Neuronal stem cell (in vitro differentiated cells): ENCODE data around the gene ANXA6. TPM values are rescaled to one million over a fixed set of nuclear protein-coding genes. Genes with fewer than 3 reads are reported as not detected.

Source experiments
- DNase-seq: peaks from one replicate; pipeline ENCODE4 v3.0.0-alpha.2; 2013; ENCODE audit warnings: low spot score
- H2AFZ ChIP-seq: one replicate; pipeline ENCODE4 v1.6.1; 2013; ENCODE audit warnings: mild to moderate bottlenecking, low read length, inconsistent platforms
- H2AK5ac ChIP-seq: 2 replicates; pipeline ENCODE4 v1.6.1; 2013; ENCODE audit warnings: low read depth, mild to moderate bottlenecking, inconsistent platforms, low read length, moderate library complexity, mixed read lengths
- H2BK120ac ChIP-seq: 2 replicates; pipeline ENCODE4 v1.6.1; 2013; ENCODE audit warnings: low read depth, mild to moderate bottlenecking, inconsistent platforms, low read length, moderate library complexity, mixed read lengths
- H2BK12ac ChIP-seq: one replicate; pipeline ENCODE4 v1.6.1; 2013; ENCODE audit warnings: low read length, inconsistent platforms
- H2BK15ac ChIP-seq: 2 replicates; pipeline ENCODE4 v1.6.1; 2013; ENCODE audit warnings: mild to moderate bottlenecking, low read length, inconsistent platforms, mixed read lengths
- H2BK5ac ChIP-seq: one replicate; pipeline ENCODE4 v1.6.1; 2013; ENCODE audit warnings: inconsistent platforms, mild to moderate bottlenecking, low read length, moderate library complexity
- H3K14ac ChIP-seq: one replicate; pipeline ENCODE4 v1.6.1; 2013; ENCODE audit warnings: low read length, inconsistent platforms
- H3K18ac ChIP-seq: 2 replicates; pipeline ENCODE4 v1.6.1; 2013; ENCODE audit warnings: low read length, inconsistent platforms
- H3K23ac ChIP-seq: 2 replicates; pipeline ENCODE4 v1.6.1; 2013; ENCODE audit warnings: low read depth, mild to moderate bottlenecking, mixed read lengths, low read length, inconsistent platforms; ENCODE audit not compliant: poor library complexity
- H3K27ac ChIP-seq: replicated peaks from 3 replicates; pipeline ENCODE4 v1.5.1; 2013; ENCODE audit warnings: low read length, inconsistent platforms
- H3K27me3 ChIP-seq, 3 experiments: 2 replicates each; pipeline ENCODE4 v1.6.1; 2013; ENCODE audit warnings: low read length in 3 of 3, mild to moderate bottlenecking in 2 of 3, inconsistent platforms in 1 of 3, low read depth in 1 of 3, mixed read lengths in 1 of 3, moderate library complexity in 1 of 3; ENCODE audit not compliant: control insufficient read depth in 3 of 3, insufficient read depth in 3 of 3
- H3K36me3 ChIP-seq, 2 donors: replicated peaks in 1 of 2; 2 replicates each; pipeline ENCODE4 v1.6.1; 2013; ENCODE audit warnings: low read length in 2 of 2; ENCODE audit not compliant: control insufficient read depth in 2 of 2, insufficient read depth in 2 of 2
- H3K4ac ChIP-seq: 2 replicates; pipeline ENCODE4 v1.6.1; 2013; ENCODE audit warnings: inconsistent platforms, mild to moderate bottlenecking, low read length, moderate library complexity
- H3K4me1 ChIP-seq, 2 donors: 1 replicate in 1 of 2; 2 replicates in 1 of 2; pipeline ENCODE4 v1.6.1; 2013; ENCODE audit warnings: low read length in 2 of 2, low read depth in 1 of 2; ENCODE audit not compliant: control insufficient read depth in 2 of 2, insufficient read depth in 1 of 2
- H3K4me2 ChIP-seq: one replicate; pipeline ENCODE4 v1.6.1; 2013; ENCODE audit warnings: mild to moderate bottlenecking, low read length, inconsistent platforms; ENCODE audit not compliant: insufficient read depth, poor library complexity, severe bottlenecking
- H3K4me3 ChIP-seq, 2 donors: 2 replicates each; pipeline ENCODE4 v1.5.1; 2013; ENCODE audit warnings: low read length in 2 of 2, mild to moderate bottlenecking in 2 of 2, inconsistent platforms in 1 of 2, moderate library complexity in 1 of 2
- H3K79me1 ChIP-seq: one replicate; pipeline ENCODE4 v1.6.1; 2013; ENCODE audit warnings: low read depth, mild to moderate bottlenecking, inconsistent platforms, low read length, moderate library complexity
- H3K9ac ChIP-seq: one replicate; pipeline ENCODE4 v1.6.1; 2013; ENCODE audit warnings: mild to moderate bottlenecking, low read depth, low read length, inconsistent platforms; ENCODE audit not compliant: poor library complexity
- H3K9me3 ChIP-seq, 2 donors: replicated peaks in 1 of 2; 2 replicates each; pipeline versions ENCODE3 to v1.6.1; 2013; ENCODE audit warnings: low read length in 2 of 2, mild to moderate bottlenecking in 2 of 2, inconsistent platforms in 1 of 2, low read depth in 1 of 2, mixed read lengths in 1 of 2, moderate library complexity in 1 of 2; ENCODE audit not compliant: control insufficient read depth in 2 of 2, insufficient read depth in 1 of 2
- H4K8ac ChIP-seq: one replicate; pipeline ENCODE4 v1.6.1; 2013; ENCODE audit warnings: low read depth, mild to moderate bottlenecking, inconsistent platforms, low read length, moderate library complexity
- H4K91ac ChIP-seq: one replicate; pipeline ENCODE4 v1.6.1; 2013; ENCODE audit warnings: low read length, low read depth, mild to moderate bottlenecking, inconsistent platforms; ENCODE audit not compliant: poor library complexity
- WGBS, 2 donors: extraction: QIAGEN DNeasy Blood & Tissue Kit; methylation state at CpG; one replicate each; pipeline ENCODE4 v1.1.7; 2013; ENCODE audit warnings: missing lambda C conversion rate in 2 of 2, mixed read lengths in 1 of 2; ENCODE audit not compliant: insufficient read length in 2 of 2, insufficient replicate concordance in 1 of 2; ENCODE audit errors: extremely low coverage in 2 of 2; 5-methylcytosine and 5-hydroxymethylcytosine counted together
- polyA plus RNA-seq, 2 experiments: library from polyadenylated mRNA; stranded (reverse); fragments of 200-250 nt; gene quantifications; one replicate each; pipeline ENCODE4 v1.2.3, GENCODE V29; 2013

ANXA6 gene
- 47.1 TPM for polyA plus RNA-seq (2013, experiment 1 of 2)
- 45.5 TPM for polyA plus RNA-seq (2013, experiment 2 of 2)

DNA sequence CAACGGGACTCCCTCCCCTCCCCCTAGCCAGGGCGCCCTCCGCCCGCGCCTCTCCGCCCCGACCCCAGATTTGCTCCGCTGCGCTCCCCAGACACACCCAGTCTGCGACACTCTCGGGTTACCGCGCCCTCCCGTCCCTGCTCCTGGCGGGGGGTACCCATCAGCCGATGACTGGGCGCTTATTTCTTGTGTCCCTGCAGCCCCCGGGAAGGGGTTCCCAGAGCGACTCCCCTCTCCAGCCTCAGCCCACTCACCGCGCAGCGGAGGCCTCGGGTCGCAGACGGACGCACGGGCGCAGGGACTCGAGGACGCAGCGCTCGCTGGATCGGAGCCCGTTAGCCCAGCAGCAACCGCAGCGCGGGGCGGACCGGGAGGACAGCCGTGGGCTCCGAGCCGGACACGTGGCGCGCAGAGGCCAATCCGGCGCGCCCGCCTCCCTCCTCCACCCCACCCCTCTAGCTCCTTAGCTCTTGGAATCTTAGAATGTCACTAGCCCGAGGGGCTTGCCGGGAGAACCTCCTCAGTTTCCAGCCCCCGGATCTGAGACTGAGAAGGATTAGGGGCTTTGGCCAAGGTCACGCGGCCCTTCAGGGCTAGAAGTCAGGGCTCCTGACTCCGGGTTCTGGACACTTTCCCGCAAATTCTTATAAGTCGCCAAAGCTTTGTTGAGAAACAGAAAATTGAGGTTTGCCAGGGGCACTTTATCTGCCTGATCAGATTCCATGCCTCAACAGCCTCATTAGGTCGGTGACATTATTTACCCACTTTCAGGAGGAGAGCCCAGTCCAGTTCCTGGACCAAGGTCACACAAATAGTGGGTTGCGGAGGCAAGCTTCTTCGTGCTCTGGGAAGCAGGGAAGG lies at the start of gene ANXA6:
Gene ANXA6, minus strand, starts transcription at position 354 of the 861 bp plus-strand sequence. CDS start 9,878 bp downstream, outside the sequence.
- no peak within 1 kb of the TSS for H3K4ac ChIP-seq
- H3K4me1 ChIP-seq = peaks cover 16 to 27% of the 10 kb centered on the region in 2 donors
- H3K23ac ChIP-seq = peak within 1 kb of the TSS; percentile 93
- no CpG with 5 or more reads among the region's 60 CpGs for WGBS, 2 donors
- H2BK15ac ChIP-seq = peak within 1 kb of the TSS; percentile 86
- H2AFZ ChIP-seq = peak within 1 kb of the TSS; percentile 97
- peak within 1 kb of the TSS; percentile 74 to 88 for H3K4me3 ChIP-seq
- no peak within 1 kb of the TSS for H2BK120ac ChIP-seq
- H3K18ac ChIP-seq = peak within 1 kb of the TSS; percentile 98
- H3K27ac ChIP-seq = no peak within 1 kb of the TSS
- H2AK5ac ChIP-seq = peak within 1 kb of the TSS; percentile 25
- DNase-seq = peak; percentile 78
- H2BK5ac ChIP-seq = no peak within 1 kb of the TSS
- peak within 1 kb of the TSS; percentile 9 for H2BK12ac ChIP-seq
- H4K91ac ChIP-seq = no peak within 1 kb of the TSS
- no peak within 1 kb of the TSS for H4K8ac ChIP-seq
- H3K9ac ChIP-seq = peak within 1 kb of the TSS; percentile 88
- peak within 1 kb of the TSS; percentile 90 for H3K4me2 ChIP-seq
- H3K27me3 ChIP-seq = peaks cover 0 to 9% (median 0%) of the 10 kb centered on the region in 3 experiments
- H3K14ac ChIP-seq = peak within 1 kb of the TSS; percentile 56
- H3K79me1 ChIP-seq = no peaks in the 10 kb centered on the region
- H3K9me3 ChIP-seq = no peaks in the 10 kb centered on the region
- no peaks in the 10 kb centered on the region for H3K36me3 ChIP-seq

DNA sequence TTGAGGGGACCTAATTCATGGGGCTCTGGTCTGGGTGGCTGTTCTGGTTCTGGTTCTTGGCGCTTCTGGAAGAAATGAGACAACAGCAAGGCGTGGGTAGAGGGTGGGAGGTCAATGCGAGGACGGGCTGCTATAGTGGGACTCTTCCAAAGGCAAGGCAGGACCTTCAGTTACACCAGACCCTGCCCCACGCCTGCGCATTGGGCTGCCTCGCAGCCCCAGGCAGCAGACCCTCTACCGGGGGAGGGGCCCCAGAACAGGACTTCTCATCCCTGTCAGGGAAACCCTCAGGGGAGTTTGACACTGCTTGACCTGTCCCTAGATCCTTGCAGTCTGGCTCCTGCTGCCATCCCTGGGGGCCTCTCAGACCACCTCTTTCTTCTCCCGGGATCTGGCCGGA lies 47.8 kb upstream of the ANXA6 start:
- H4K91ac ChIP-seq = no peak overlapping the region
- no peak overlapping the region for H4K8ac ChIP-seq
- no peaks in the 10 kb centered on the region for H3K9me3 ChIP-seq
- no peak overlapping the region for H2BK15ac ChIP-seq
- H2BK120ac ChIP-seq = no peak overlapping the region
- H3K18ac ChIP-seq = no peak overlapping the region
- no peak overlapping the region for H2BK5ac ChIP-seq
- H3K27me3 ChIP-seq = no peaks in the 10 kb centered on the region
- no peak overlapping the region for H2AFZ ChIP-seq
- H3K4me1 ChIP-seq = no peaks in the 10 kb centered on the region
- no peaks in the 10 kb centered on the region for H3K79me1 ChIP-seq
- H3K27ac ChIP-seq = no peak overlapping the region
- no peak overlapping the region for H3K23ac ChIP-seq
- no peak for DNase-seq
- H3K4me2 ChIP-seq = no peak overlapping the region
- H3K4ac ChIP-seq = no peak overlapping the region
- H3K9ac ChIP-seq = no peak overlapping the region
- H2BK12ac ChIP-seq = no peak overlapping the region
- H2AK5ac ChIP-seq = no peak overlapping the region
- H3K4me3 ChIP-seq = no peak overlapping the region
- H3K14ac ChIP-seq = no peak overlapping the region
- no CpG with 5 or more reads among the region's 10 CpGs for WGBS, 2 donors
- no peaks in the 10 kb centered on the region for H3K36me3 ChIP-seq

DNA sequence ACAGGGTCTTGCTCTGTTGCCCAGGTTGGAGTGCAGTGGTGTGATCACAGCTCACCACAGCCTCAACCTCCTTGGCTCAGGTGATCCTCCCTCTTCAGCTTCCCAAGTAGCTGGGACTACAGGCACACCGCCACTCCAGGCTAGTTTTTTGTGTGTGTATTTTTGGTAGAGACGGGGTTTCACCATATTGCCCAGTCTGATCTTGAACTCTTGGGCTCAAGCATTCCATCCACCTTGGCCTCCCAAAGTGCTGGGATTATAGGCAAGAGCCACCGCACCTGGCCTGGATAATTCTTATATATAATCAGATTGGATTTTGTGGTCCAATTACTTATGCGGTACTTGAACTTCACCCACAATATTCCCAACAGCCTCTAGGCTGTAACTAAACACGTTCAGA lies 46.5 kb upstream of the ANXA6 start:
- no peak overlapping the region for H3K4me3 ChIP-seq
- no peak overlapping the region for H3K18ac ChIP-seq
- H3K14ac ChIP-seq = no peak overlapping the region
- H2AK5ac ChIP-seq = no peak overlapping the region
- H3K27me3 ChIP-seq = no peaks in the 10 kb centered on the region
- no peaks in the 10 kb centered on the region for H3K9me3 ChIP-seq
- H2BK15ac ChIP-seq = no peak overlapping the region
- H4K91ac ChIP-seq = no peak overlapping the region
- no peak overlapping the region for H3K27ac ChIP-seq
- H2BK120ac ChIP-seq = no peak overlapping the region
- H3K4ac ChIP-seq = no peak overlapping the region
- H3K23ac ChIP-seq = no peak overlapping the region
- no peak overlapping the region for H2BK5ac ChIP-seq
- DNase-seq = no peak
- no peak overlapping the region for H3K4me2 ChIP-seq
- H3K9ac ChIP-seq = no peak overlapping the region
- H3K79me1 ChIP-seq = no peaks in the 10 kb centered on the region
- H2BK12ac ChIP-seq = no peak overlapping the region
- no peaks in the 10 kb centered on the region for H3K4me1 ChIP-seq
- WGBS, 2 donors = no CpG with 5 or more reads among the region's 5 CpGs
- no peak overlapping the region for H4K8ac ChIP-seq
- no peaks in the 10 kb centered on the region for H3K36me3 ChIP-seq
- H2AFZ ChIP-seq = no peak overlapping the region

DNA sequence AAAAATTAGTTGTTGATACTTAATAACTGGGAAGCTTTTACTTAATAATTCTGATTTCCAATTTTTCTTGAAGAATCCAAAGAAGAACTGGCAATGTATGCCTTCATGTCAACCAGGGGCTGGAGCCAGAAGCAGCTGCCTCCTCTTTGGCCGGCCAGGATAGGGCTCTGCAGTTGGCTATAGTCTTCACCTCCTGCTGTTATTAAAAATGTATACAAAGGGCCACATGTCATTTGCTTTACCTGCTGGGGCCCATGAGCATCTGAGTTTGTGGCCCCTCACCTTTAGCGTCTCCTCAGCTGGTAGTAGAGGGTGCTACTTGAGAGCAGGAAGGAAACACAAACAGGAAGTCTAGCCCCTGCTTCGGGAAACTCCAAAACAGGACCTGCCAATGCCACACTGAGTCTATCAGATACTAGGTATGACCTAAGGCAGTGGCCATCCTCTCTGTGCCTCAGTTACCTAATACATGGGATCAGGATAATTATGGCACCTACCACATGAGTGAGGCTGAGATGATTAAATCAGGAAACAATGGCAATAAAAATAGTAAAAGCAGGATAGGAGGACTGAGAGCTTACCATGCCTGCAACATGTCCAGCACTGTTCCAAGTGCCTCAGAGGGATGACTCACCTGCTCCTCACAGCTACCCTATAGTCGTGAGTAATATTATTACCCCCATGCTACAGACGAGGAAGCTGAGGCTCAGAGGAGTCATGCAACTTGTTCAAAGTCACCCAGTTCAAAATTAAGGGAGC lies 45.0 kb upstream of the ANXA6 start:
- Histone ChIP-seq H2BK12ac (no peak overlapping the region), H2AFZ (no peak overlapping the region), H3K27ac (no peak overlapping the region), H4K8ac (no peak overlapping the region), H3K4me2 (no peak overlapping the region), H3K4ac (no peak overlapping the region), H3K4me1 (no peaks in the 10 kb centered on the region), H2BK5ac (no peak overlapping the region), H3K18ac (no peak overlapping the region), H3K4me3 (no peak overlapping the region), H2BK120ac (no peak overlapping the region), H3K9ac (no peak overlapping the region), H3K36me3 (no peaks in the 10 kb centered on the region), H4K91ac (no peak overlapping the region), H3K79me1 (no peaks in the 10 kb centered on the region), H3K9me3 (no peaks in the 10 kb centered on the region), H2BK15ac (no peak overlapping the region), H2AK5ac (no peak overlapping the region), H3K14ac (no peak overlapping the region), H3K27me3 (no peaks in the 10 kb centered on the region), H3K23ac (no peak overlapping the region)
- no CpG with 5 or more reads among the region's 5 CpGs for WGBS, 2 donors
- DNase-seq = no peak
